DMS79 (cell line): Measurements from ENCODE around the gene AMELX.

Source experiments
- DNase-seq: peaks from one replicate; lab custom pipeline; 2025; lab: John Stamatoyannopoulos, UW

Gene AMELX

DNA sequence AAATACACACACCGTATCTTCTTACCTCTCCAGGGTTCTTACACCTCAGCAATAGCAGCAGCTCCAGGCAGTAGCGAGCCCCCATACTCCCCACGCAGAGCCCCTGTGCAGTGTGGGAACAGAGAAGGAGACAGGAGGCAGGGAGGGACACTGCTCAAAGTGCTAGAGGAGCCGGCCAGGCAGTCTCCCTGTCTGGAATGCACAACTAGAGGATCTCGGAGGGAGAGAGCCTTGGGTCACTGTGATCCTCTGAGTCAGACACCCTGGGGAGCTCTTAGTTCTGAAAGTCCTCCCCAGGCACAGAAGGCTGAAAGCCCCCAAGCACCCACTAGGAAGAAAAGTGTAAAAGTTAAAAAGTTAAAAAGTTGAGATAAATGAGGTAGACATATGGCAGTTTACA, 16.0 kb downstream of the AMELX start:
- no peak for DNase-seq

- DNase-seq: no peak
These were observed 18.5 kb downstream of the AMELX start for GRCh38 chrX:11311706-11312105.

DNA sequence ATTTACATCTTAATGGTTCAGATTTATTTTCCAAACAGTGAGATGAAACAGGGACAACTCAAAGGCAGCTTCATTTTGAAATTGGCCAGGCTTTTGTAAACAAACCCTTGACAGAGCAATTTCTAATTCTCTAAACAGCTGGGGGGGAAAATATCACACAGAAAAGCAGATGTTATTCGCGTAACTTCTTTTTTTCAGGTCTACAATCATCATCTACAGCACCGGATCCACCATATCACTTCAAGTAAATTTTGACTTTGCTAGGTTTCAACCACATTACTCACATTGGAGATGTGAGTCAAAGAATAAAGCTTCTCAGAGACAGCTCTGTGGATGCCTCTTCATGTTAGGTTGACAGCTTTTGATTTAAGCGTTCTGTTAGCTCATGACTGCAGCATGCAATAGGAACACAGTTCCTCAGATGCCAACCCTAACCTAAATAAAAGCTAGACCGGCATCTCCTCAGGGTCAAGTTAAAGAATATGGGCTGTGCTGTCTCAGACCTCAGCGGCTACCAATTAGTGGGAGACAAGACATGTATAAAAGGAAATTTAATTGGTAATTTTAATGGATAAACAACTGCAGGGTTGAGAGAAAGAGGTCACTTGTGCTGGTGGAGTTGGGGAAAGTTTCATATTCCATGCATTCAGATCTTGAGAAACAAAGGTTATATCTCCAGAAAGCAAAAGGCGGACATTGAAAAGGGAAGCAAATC, 26.8 kb downstream of the AMELX start:
- DNase-seq: no peak

- no peak for DNase-seq
These were observed 28.8 kb downstream of the AMELX start for GRCh38 chrX:11321986-11322385.

GRCh38 chrX:11328134-11328533, 34.9 kb downstream of the AMELX start:
- no peak for DNase-seq

DNA sequence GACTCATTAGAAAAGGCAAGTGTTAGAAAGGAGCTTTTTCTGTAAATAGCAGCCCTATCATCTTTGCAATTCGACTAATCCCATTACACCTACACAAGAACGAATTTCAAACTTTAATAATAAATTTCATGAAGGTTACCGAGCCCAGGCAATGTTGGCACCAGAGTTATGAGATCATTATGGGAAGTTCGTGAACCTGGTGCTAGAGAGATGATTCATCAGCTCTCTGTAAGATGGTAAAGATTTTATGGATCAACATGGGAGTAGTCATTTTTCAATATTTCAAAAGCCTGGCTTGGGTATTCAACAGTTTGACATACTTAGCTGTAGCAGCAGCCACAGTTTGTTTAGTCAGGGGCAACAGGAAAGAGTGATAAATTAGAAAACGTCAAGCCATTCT, 35.8 kb downstream of the AMELX start:
- no peak for DNase-seq

DNA sequence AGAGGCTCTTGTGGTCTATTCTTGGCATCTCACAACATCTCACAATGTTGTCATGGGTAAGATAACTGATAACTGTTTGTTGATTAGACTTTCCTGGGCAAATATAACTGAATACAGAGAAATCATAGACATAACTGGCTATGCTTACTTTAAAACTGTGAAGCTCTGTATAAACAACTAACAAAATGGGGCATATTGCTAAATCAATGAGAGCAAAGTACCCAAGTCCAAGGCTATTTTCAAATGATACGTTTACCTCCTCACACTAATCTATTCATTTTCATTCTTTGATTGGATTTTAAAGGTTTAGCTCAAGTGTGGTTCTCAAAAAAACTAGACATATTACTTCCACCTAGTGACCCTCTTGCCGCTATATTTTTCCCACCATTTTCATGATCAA, 38.6 kb downstream of the AMELX start:
- DNase-seq: no peak

GRCh38 chrX:11334165-11334564, 41.0 kb downstream of the AMELX start:
- DNase-seq: no peak

- no peak for DNase-seq
These were observed 43.0 kb downstream of the AMELX start for GRCh38 chrX:11336201-11336600.

DNA sequence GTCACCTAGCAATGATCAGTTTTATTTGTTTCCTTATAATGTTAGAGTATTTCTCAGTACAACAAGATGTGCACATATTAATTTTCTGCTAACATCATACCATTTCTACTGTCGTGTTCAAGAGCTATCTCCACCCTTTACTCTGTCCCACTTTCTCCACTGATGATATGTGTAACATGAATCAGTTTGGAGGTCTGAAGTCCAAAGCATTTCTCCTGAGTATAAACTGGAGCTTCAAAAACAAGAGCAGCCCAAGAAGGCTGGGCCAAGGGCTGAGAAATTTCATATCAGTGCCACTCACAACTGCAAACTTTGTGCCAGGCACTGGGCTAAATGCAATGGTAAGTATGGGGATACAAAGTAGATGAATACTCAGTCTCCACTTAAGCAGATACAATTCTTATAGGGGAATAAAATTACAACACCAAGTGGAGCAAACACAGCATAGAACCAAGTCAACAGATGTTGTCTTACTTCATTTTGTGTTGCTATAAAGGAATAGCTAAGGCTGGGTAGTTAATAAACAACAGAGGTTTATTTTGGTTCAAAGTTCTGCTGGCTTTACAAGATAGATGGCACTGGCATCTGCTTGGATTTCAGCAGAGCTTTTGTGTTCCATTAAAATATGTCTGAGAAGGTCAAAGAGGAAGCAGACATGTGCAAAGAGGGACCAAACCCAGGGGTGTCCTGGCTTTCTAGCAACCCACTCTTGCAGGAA, 44.2 kb downstream of the AMELX start:
- no peak for DNase-seq

- no peak for DNase-seq
These were observed 48.3 kb downstream of the AMELX start for GRCh38 chrX:11341274-11342201.

- DNase-seq: no peak
These were observed 49.5 kb downstream of the AMELX start for GRCh38 chrX:11342673-11343072.

DNA sequence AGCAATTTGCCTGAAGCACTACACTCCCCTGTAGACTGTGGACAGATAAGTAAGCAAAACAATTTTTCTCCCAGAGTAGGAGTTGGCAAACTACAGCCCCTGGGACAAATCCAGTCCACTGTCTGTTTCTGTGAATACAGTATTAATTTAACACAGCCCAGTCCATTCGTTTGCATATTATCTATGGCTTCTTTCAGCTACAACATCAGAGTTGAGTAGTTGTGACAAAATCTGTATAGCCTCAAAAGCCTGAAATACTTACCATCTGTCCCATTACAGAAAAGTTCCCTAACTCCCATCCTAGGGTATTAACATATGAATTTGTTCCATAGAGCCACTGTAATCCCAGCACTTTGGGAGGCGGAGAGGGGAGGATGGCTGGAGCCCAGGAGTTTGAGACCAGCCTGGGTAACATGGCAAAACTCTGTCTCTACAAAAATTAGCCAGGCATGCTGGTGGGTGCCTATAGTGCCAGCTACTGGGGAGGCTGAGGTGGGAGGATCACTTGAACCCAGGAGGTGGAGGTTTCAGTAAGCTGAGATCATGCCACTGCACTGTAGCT, 53.0 kb downstream of the AMELX start:
- DNase-seq: no peak

DNA sequence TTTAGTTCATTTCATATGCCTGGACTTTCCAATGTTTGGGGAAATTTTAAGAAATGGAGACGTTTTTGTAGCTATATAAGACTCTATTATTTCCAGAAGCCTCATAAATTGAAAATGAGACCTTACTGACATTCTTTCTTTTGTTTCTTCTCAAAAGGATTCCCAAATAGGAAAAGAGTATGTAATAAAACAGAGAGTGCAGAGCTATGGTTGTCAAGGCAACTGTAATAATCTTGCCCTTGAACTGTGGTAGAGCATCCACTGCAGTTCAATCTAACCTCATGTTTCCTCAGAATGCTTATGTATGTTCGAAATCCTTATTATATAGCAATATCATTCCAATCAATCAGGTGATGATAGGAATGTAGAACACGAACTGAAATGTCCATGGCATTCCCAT, 54.1 kb downstream of the AMELX start:
- DNase-seq: no peak

DNA sequence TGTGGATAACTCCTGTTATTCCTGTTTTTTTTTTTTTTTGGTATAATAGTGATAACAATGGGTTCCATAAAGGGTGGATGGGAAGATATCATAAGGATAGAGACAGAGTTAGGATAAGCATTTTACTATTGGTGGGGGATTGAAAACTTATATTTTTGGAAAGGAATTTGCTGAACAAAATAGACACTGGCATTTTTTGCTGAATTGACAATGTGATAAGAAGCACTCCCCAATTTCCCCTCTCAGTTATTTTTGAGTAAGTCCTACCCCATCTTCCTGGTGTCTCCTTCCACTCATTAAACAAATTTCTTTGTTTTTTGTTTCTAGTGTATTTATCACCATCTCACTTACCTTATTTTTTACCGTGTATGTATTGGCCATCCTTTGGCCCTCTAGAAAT, 55.8 kb downstream of the AMELX start:
- DNase-seq: no peak

GRCh38 chrX:11349661-11350337, 56.6 kb downstream of the AMELX start:
- DNase-seq: no peak
